Measurements from ENCODE around the gene PYM1. TPM values are rescaled to one million over a fixed set of nuclear protein-coding genes. Genes with fewer than 3 reads are reported as not detected.

PYM1 gene
- total RNA-seq, 1 experiment from 2014 or later = 33.6 TPM

DNA sequence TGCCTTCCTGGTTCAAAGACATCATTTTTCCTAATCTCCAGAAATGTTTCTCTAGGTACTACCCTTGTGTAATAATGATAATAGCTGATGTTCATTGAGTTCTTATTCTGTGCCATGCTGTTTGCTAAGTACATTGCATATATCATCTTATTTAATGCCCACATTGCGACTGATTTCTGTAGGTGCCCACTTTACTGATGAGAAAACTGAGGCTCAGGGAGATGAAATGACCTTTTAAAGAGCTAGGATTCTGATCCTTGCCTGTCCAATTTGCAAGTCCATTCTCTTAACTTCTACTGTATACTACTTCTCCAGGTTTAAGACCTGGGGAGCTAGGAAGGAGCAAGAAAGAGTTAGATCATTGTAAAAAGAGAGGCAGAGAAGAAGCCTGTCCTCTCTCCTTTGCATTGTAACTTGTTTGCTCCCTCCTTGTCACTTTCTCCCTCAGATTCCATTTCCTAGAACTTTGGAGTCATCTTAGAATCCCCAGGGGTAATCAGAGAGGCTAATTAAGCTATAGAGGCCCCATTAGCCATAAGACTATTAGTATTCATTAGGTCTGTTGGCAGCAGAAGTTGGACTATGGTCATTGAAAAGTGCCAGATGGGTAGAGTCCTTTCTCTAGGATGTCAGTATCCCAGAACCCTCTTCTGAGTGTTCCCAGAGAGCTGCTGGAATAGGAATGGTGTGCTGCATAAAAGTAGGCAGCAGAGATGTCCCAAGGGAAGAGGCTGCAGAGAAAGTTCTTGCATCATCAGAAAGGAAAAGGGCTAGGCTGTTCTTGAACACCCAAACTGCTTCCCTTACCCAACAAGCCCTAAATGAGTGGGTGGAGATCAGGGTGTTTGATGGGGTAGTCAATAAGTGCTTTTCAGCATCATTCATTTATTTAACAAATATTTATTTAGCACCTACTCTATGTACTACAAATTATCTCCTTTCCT is 6.4 kb upstream of the PYM1 start:
- Mint-ChIP-seq H3K9me3 (ENCODE audit: low read depth, unreplicated experiment) (no peaks in the 10 kb centered on the region), H3K4me1 (ENCODE audit: low read depth, unreplicated experiment) (peaks cover 33% of the 10 kb centered on the region), H3K27me3 (ENCODE audit: unreplicated experiment) (no peaks in the 10 kb centered on the region), H3K27ac (ENCODE audit: unreplicated experiment) (no peak overlapping the region), H3K36me3 (ENCODE audit: insufficient read depth, unreplicated experiment) (peaks cover 19% of the 10 kb centered on the region), H3K4me3 (ENCODE audit: low read depth, unreplicated experiment) (no peak overlapping the region)
- TF ChIP-seq, protein P1, sequence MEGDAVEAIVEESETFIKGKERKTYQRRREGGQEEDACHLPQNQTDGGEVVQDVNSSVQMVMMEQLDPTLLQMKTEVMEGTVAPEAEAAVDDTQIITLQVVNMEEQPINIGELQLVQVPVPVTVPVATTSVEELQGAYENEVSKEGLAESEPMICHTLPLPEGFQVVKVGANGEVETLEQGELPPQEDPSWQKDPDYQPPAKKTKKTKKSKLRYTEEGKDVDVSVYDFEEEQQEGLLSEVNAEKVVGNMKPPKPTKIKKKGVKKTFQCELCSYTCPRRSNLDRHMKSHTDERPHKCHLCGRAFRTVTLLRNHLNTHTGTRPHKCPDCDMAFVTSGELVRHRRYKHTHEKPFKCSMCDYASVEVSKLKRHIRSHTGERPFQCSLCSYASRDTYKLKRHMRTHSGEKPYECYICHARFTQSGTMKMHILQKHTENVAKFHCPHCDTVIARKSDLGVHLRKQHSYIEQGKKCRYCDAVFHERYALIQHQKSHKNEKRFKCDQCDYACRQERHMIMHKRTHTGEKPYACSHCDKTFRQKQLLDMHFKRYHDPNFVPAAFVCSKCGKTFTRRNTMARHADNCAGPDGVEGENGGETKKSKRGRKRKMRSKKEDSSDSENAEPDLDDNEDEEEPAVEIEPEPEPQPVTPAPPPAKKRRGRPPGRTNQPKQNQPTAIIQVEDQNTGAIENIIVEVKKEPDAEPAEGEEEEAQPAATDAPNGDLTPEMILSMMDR (IDR thresholded peaks at IDR 0.05; ENCODE audit: unreplicated experiment) = no peak
- no peak for DNase-seq
- intact Hi-C loops (cut with micrococcal nuclease; ENCODE audit: unreplicated experiment) = loop anchor here (5.0 kb wide), 2 partner anchors 93 to 197 kb away; no protein-coding TSS in a partner anchor
- CTCF ChIA-PET = interaction anchor here (0.6 to 3.2 kb wide), 4 partner anchors 61 to 253 kb away, joined by 3 to 9 read pairs (median 4); partner anchors contain the start of gene DNAJC14
- no TSS peak for BruUV-seq (replicated peaks)

DNA sequence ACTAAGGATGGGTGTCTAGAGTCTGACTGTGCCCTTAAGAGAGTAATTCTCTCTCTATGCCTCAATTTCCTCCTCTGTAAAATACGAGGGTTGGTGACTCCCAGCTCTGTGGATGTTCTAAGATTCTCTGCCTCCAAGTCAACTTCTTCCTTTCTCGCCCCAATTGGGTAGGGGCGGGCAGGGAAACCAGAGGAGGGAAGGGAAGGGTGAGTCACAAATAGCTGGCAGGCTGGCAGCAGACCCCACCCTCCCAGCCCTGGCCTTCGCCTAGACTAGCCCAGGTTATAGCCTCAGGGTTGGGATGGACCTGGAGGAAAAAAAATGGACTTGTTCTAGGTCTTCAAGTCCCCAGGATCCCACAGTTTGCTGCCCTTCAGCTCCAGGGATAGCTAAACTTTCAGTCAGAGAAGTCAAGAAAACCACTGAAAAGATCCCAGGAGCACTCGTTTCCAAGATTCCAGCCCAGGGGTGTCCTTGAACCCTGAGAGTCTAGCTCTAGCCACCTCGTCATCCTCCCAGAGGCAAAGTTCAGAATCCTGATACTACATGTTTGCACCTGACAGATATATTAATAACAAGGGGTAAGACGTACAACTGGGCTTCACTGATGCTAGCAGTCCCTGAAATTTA is 5.6 kb upstream of the PYM1 start:
- CTCF ChIA-PET = interaction anchor here (0.6 to 3.2 kb wide), 4 partner anchors 62 to 252 kb away, joined by 3 to 9 read pairs (median 4); partner anchors contain the start of gene DNAJC14
- DNase-seq = peak; percentile 50
- BruUV-seq (replicated peaks) = no TSS peak
- intact Hi-C loops (cut with micrococcal nuclease; ENCODE audit: unreplicated experiment) = loop anchor here (5.0 kb wide), 2 partner anchors 94 to 196 kb away; no protein-coding TSS in a partner anchor
- no peak overlapping the region for H3K27ac Mint-ChIP-seq (ENCODE audit: unreplicated experiment)
- TF ChIP-seq, protein P1 (IDR thresholded peaks at IDR 0.05; ENCODE audit: unreplicated experiment) = no peak
- peak overlapping the region; percentile 70 for H3K4me3 Mint-ChIP-seq (ENCODE audit: low read depth, unreplicated experiment)
- H3K27me3 Mint-ChIP-seq (ENCODE audit: unreplicated experiment) = no peaks in the 10 kb centered on the region
- peaks cover 33% of the 10 kb centered on the region for H3K4me1 Mint-ChIP-seq (ENCODE audit: low read depth, unreplicated experiment)
- peaks cover 20% of the 10 kb centered on the region for H3K36me3 Mint-ChIP-seq (ENCODE audit: insufficient read depth, unreplicated experiment)
- H3K9me3 Mint-ChIP-seq (ENCODE audit: low read depth, unreplicated experiment) = no peaks in the 10 kb centered on the region

DNA sequence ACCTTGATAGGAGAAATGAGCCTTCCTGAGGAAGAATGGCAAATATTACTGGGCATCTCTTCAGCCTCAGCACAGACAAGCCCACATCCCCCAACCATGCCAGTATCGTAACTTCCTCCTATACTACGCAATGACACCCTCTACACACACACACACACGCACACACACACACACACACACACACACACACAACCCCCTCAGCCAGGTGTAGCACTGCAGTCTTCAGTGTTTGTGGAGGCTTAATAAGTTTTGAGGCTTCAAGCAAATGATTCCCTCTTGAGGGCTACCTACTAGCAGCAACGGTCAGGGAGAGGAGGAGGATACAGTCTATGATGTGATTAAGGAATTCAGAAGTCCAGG is 4.8 kb upstream of the PYM1 start:
- Mint-ChIP-seq H3K27me3 (ENCODE audit: unreplicated experiment) (no peaks in the 10 kb centered on the region), H3K4me1 (ENCODE audit: low read depth, unreplicated experiment) (peaks cover 28% of the 10 kb centered on the region), H3K4me3 (ENCODE audit: low read depth, unreplicated experiment) (peak overlapping the region; percentile 70), H3K9me3 (ENCODE audit: low read depth, unreplicated experiment) (no peaks in the 10 kb centered on the region), H3K27ac (ENCODE audit: unreplicated experiment) (peak overlapping the region; percentile 20), H3K36me3 (ENCODE audit: insufficient read depth, unreplicated experiment) (peaks cover 27% of the 10 kb centered on the region)
- no peak for DNase-seq
- intact Hi-C loops (cut with micrococcal nuclease; ENCODE audit: unreplicated experiment) = loop anchor here (5.0 kb wide), 2 partner anchors 95 to 195 kb away; no protein-coding TSS in a partner anchor
- CTCF ChIA-PET = interaction anchor here (1.4 to 3.2 kb wide), 2 partner anchors 103 to 194 kb away, joined by 4 to 9 read pairs; partner anchors contain the start of gene DNAJC14
- TF ChIP-seq, protein P1 (IDR thresholded peaks at IDR 0.05; ENCODE audit: unreplicated experiment) = no peak
- TSS peak; percentile 46 for BruUV-seq (replicated peaks)

DNA sequence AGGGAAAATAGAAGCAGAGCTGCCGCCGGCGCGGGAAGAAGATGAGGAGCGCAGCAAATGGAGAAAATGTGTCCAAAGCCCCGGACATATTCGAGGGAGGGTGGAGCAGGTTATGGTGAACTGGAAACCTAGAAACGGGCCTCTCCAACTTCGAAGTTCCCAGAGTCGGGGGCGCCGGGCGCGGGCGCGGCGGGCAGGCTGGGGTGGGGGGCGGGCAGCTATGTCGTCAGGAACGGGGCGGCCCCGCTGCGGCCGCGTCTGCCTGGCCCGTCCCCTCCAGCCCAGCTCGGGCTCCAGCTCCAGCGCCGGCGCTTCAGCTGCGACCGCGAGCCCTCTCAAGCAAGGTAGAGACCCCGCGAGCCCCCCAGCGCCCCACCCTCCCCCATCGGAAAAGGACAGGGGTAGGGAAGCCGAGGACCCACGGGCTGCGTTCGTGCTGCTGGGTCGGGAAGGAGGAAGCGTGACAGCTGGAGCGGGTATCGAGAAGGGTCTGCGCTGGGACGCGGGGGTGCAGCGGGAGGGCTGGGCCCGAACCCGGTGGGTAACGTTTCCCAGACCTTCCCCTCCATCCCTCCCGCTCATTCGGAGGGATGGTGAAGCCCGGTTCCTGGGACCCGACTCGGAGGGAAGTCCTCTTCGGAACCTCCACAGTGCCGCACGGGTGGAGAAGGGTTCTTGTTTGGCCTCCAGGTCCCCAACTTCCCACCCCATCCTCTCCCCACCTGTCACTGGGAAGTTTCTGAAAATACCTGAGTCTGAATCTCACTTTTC is 4.3 kb upstream of the PYM1 start:
- intact Hi-C loops (cut with micrococcal nuclease; ENCODE audit: unreplicated experiment) = loop anchor here (2.0 to 5.0 kb wide), 3 partner anchors 65 to 195 kb away; partner anchors contain the start of gene SUOX
- CTCF ChIA-PET = interaction anchor here (0.7 to 3.2 kb wide), 5 partner anchors 9 to 193 kb away, joined by 3 to 9 read pairs (median 5); partner anchors contain the start of genes ORMDL2, RAB5B and SARNP
- Mint-ChIP-seq H3K9me3 (ENCODE audit: low read depth, unreplicated experiment) (no peaks in the 10 kb centered on the region), H3K36me3 (ENCODE audit: insufficient read depth, unreplicated experiment) (peaks cover 33% of the 10 kb centered on the region), H3K27me3 (ENCODE audit: unreplicated experiment) (no peaks in the 10 kb centered on the region), H3K4me1 (ENCODE audit: low read depth, unreplicated experiment) (peaks cover 23% of the 10 kb centered on the region), H3K4me3 (ENCODE audit: low read depth, unreplicated experiment) (peak overlapping the region; percentile 70), H3K27ac (ENCODE audit: unreplicated experiment) (peak overlapping the region; percentile 31)
- TF ChIP-seq, protein P1 (IDR thresholded peaks at IDR 0.05; ENCODE audit: unreplicated experiment) = no peak
- BruUV-seq (replicated peaks) = no TSS peak
- peak; percentile 46 for DNase-seq
